Liver (tissue), 9 donors: ENCODE measurements around the gene FRK. TPM values are rescaled to one million over a fixed set of nuclear protein-coding genes. Genes with fewer than 3 reads are reported as not detected.

Experiments
- DNase-seq: peaks from one replicate; pipeline ENCODE4 v3.0.0-alpha.2; 2017; ENCODE audit warnings: low spot score
- H3K27ac ChIP-seq, 2 donors: one replicate each; pipeline ENCODE4 v1.7.0; 2013; ENCODE audit warnings: inconsistent platforms in 2 of 2, low read length in 2 of 2, control low read depth in 1 of 2, low read depth in 1 of 2, mild to moderate bottlenecking in 1 of 2
- H3K27me3 ChIP-seq, 4 donors: one replicate each; pipeline versions ENCODE4 v1.6.1 to v1.7.0; 2013; ENCODE audit warnings: low read length in 3 of 4, inconsistent platforms in 1 of 4, mild to moderate bottlenecking in 1 of 4, moderate library complexity in 1 of 4; ENCODE audit not compliant: control insufficient read depth in 4 of 4, insufficient read depth in 4 of 4
- H3K36me3 ChIP-seq, 4 donors: one replicate each; pipeline versions ENCODE4 v1.6.1 to v1.7.0; 2013; ENCODE audit warnings: low read length in 3 of 4, mild to moderate bottlenecking in 3 of 4, low read depth in 1 of 4, moderate library complexity in 1 of 4; ENCODE audit not compliant: control insufficient read depth in 4 of 4, insufficient read depth in 3 of 4
- H3K4me1 ChIP-seq, 4 donors: one replicate each; pipeline versions ENCODE4 v1.6.1 to v1.7.0; 2013; ENCODE audit warnings: low read length in 3 of 4, mild to moderate bottlenecking in 3 of 4, moderate library complexity in 1 of 4; ENCODE audit not compliant: control insufficient read depth in 4 of 4, insufficient read depth in 4 of 4
- H3K4me3 ChIP-seq, 3 donors: one replicate each; pipeline versions ENCODE4 v1.6.1 to v1.7.0; 2013; ENCODE audit warnings: low read length in 3 of 3, control low read depth in 1 of 3, low read depth in 1 of 3, mild to moderate bottlenecking in 1 of 3
- H3K9ac ChIP-seq, 2 donors: one replicate each; pipeline ENCODE4 v1.7.0; 2013; ENCODE audit warnings: low read length in 2 of 2, mild to moderate bottlenecking in 2 of 2, moderate library complexity in 2 of 2, control low read depth in 1 of 2, low read depth in 1 of 2
- H3K9me3 ChIP-seq, 4 donors: one replicate each; pipeline versions ENCODE4 v1.6.1 to v1.7.0; 2013; ENCODE audit warnings: low read length in 3 of 4; ENCODE audit not compliant: control insufficient read depth in 4 of 4
- CTCF ChIP-seq: fragments of 150-350 bp; IDR thresholded peaks from 2 replicates; pipeline ENCODE4 v1.5.1; 2017; ENCODE audit warnings: improper control_type of control experiment, low read depth, low read length; ENCODE audit not compliant: missing input control
- EGR1 ChIP-seq, 2 donors: IDR thresholded peaks; 2 replicates each; pipeline ENCODE4 v1.6.1; 2016 to 2018; ENCODE audit warnings: antibody characterized with exemption in 2 of 2, low read depth in 2 of 2
- FOXA1 ChIP-seq: IDR thresholded peaks from 2 replicates; pipeline ENCODE4 v1.6.1; 2016; ENCODE audit warnings: antibody characterized with exemption
- FOXA2 ChIP-seq: IDR thresholded peaks from 2 replicates; pipeline ENCODE4 v1.6.1; 2016; ENCODE audit warnings: antibody characterized with exemption
- GABPA ChIP-seq, 2 donors: IDR thresholded peaks in 1 of 2; conservative IDR thresholded peaks in 1 of 2; 2 replicates each; pipeline ENCODE4 v1.6.1; 2016; ENCODE audit warnings: antibody characterized with exemption in 2 of 2, mild to moderate bottlenecking in 1 of 2, moderate library complexity in 1 of 2
- HNF4A ChIP-seq, 2 donors: conservative IDR thresholded peaks; 2 replicates each; pipeline ENCODE4 v1.6.1; 2016; ENCODE audit warnings: antibody characterized with exemption in 2 of 2, mild to moderate bottlenecking in 2 of 2
- HNF4G ChIP-seq: IDR thresholded peaks from 2 replicates; pipeline ENCODE4 v1.6.1; 2016; ENCODE audit warnings: antibody characterized with exemption
- JUND ChIP-seq, 2 donors: IDR thresholded peaks; 2 replicates each; pipeline ENCODE4 v1.6.1; 2016; ENCODE audit warnings: antibody characterized with exemption in 2 of 2
- NR2F2 ChIP-seq: IDR thresholded peaks from 2 replicates; pipeline ENCODE4 v1.6.1; 2016; ENCODE audit warnings: antibody characterized with exemption
- RAD21 ChIP-seq, 2 donors: IDR thresholded peaks; 2 replicates each; pipeline ENCODE4 v1.6.1; 2016; ENCODE audit warnings: antibody characterized with exemption in 2 of 2, mild to moderate bottlenecking in 2 of 2
- RXRA ChIP-seq, 2 donors: IDR thresholded peaks; 2 replicates each; pipeline ENCODE4 v1.6.1; 2017 to 2018; ENCODE audit warnings: antibody characterized with exemption in 2 of 2, mild to moderate bottlenecking in 1 of 2
- SP1 ChIP-seq: IDR thresholded peaks from 2 replicates; pipeline ENCODE4 v1.6.1; 2018; ENCODE audit warnings: antibody characterized with exemption, mild to moderate bottlenecking
- TAF1 ChIP-seq: conservative IDR thresholded peaks from 2 replicates; pipeline ENCODE4 v1.6.1; 2016; ENCODE audit warnings: antibody characterized with exemption, mild to moderate bottlenecking
- YY1 ChIP-seq: IDR thresholded peaks from 2 replicates; pipeline ENCODE4 v1.6.1; 2016; ENCODE audit warnings: antibody characterized with exemption, mild to moderate bottlenecking
- WGBS: extraction: QIAGEN DNeasy Blood & Tissue Kit; methylation state at CpG from one replicate; pipeline ENCODE4 v1.1.7; 2013; 5-methylcytosine and 5-hydroxymethylcytosine counted together
- polyA plus RNA-seq, 2 donors: library from polyadenylated mRNA; stranded (reverse) in 1 of 2; unstranded in 1 of 2; fragments of 200-250 nt in 1 of 2; fragments of >200 nt in 1 of 2; fragmentation: Nextera tagmentation in 1 of 2; extraction: Ambion mirVana in 1 of 2; gene quantifications; one replicate each; pipeline versions ENCODE4 v1.2.1 to v1.2.3, GENCODE V29; 2013 to 2015
- total RNA-seq, 2 donors: library from RNA; depleted of rRNA; stranded (reverse); fragments of >200 nt; gene quantifications; one replicate each; pipeline ENCODE4 v1.2.3, GENCODE V29; 2014
- TF ChIP-seq, protein P1 (sequence below): IDR thresholded peaks from 2 replicates; pipeline ENCODE4 v1.6.1; 2016; ENCODE audit warnings: antibody characterized with exemption, mild to moderate bottlenecking
- TF ChIP-seq, protein P2 (sequence below): IDR thresholded peaks from 2 replicates; pipeline ENCODE4 v1.6.1; 2016; ENCODE audit warnings: antibody characterized with exemption
- TF ChIP-seq, protein P3 (sequence below): IDR thresholded peaks from 2 replicates; pipeline ENCODE4 v1.6.1; 2016; ENCODE audit warnings: antibody characterized with exemption
- TF ChIP-seq, protein P4 (sequence below): IDR thresholded peaks from 2 replicates; pipeline ENCODE4 v1.6.1; 2016; ENCODE audit warnings: antibody characterized with exemption
- donor health status: healthy.
- donor health status: healthy.
- donor health status: healthy.
- donor health status: healthy.
- donor health status: healthy.

FRK gene
- total and polyA plus RNA-seq, 4 donors = 3.6 to 26.8 (median 5.3) TPM

GRCh38 chr6:116064666-116065065 lies 4.0 kb upstream of the FRK start:
- Histone ChIP-seq H3K4me1 (peaks cover 0 to 13% (median 5%) of the 10 kb centered on the region in 4 donors), H3K36me3 (no peaks in the 10 kb centered on the region), H3K4me3 (no peak overlapping the region), H3K27me3 (no peaks in the 10 kb centered on the region), H3K27ac (no peak overlapping the region), H3K9me3 (no peaks in the 10 kb centered on the region), H3K9ac (no peak overlapping the region)
- TF ChIP-seq HNF4A (conservative IDR thresholded peaks at IDR 0.05) (no peak), JUND (IDR thresholded peaks at IDR 0.05) (no peak), HNF4G (no peak), RAD21 (IDR thresholded peaks at IDR 0.05) (no peak), NR2F2 (no peak), EGR1 (IDR thresholded peaks at IDR 0.05; ENCODE audit: low read depth in 2 of 2) (no peak), RXRA (IDR thresholded peaks at IDR 0.05) (no peak), GABPA (IDR thresholded peaks at IDR 0.05 in 1 of 2, conservative IDR thresholded peaks at IDR 0.05 in 1 of 2) (no peak), FOXA2 (no peak), TAF1 (no peak)
- TF ChIP-seq, protein P1, sequence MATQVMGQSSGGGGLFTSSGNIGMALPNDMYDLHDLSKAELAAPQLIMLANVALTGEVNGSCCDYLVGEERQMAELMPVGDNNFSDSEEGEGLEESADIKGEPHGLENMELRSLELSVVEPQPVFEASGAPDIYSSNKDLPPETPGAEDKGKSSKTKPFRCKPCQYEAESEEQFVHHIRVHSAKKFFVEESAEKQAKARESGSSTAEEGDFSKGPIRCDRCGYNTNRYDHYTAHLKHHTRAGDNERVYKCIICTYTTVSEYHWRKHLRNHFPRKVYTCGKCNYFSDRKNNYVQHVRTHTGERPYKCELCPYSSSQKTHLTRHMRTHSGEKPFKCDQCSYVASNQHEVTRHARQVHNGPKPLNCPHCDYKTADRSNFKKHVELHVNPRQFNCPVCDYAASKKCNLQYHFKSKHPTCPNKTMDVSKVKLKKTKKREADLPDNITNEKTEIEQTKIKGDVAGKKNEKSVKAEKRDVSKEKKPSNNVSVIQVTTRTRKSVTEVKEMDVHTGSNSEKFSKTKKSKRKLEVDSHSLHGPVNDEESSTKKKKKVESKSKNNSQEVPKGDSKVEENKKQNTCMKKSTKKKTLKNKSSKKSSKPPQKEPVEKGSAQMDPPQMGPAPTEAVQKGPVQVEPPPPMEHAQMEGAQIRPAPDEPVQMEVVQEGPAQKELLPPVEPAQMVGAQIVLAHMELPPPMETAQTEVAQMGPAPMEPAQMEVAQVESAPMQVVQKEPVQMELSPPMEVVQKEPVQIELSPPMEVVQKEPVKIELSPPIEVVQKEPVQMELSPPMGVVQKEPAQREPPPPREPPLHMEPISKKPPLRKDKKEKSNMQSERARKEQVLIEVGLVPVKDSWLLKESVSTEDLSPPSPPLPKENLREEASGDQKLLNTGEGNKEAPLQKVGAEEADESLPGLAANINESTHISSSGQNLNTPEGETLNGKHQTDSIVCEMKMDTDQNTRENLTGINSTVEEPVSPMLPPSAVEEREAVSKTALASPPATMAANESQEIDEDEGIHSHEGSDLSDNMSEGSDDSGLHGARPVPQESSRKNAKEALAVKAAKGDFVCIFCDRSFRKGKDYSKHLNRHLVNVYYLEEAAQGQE = no peak
- TF ChIP-seq, protein P2, sequence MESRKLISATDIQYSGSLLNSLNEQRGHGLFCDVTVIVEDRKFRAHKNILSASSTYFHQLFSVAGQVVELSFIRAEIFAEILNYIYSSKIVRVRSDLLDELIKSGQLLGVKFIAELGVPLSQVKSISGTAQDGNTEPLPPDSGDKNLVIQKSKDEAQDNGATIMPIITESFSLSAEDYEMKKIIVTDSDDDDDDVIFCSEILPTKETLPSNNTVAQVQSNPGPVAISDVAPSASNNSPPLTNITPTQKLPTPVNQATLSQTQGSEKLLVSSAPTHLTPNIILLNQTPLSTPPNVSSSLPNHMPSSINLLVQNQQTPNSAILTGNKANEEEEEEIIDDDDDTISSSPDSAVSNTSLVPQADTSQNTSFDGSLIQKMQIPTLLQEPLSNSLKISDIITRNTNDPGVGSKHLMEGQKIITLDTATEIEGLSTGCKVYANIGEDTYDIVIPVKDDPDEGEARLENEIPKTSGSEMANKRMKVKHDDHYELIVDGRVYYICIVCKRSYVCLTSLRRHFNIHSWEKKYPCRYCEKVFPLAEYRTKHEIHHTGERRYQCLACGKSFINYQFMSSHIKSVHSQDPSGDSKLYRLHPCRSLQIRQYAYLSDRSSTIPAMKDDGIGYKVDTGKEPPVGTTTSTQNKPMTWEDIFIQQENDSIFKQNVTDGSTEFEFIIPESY = no peak
- TF ChIP-seq, protein P3, sequence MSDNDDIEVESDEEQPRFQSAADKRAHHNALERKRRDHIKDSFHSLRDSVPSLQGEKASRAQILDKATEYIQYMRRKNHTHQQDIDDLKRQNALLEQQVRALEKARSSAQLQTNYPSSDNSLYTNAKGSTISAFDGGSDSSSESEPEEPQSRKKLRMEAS = no peak
- no peak for DNase-seq

DNA sequence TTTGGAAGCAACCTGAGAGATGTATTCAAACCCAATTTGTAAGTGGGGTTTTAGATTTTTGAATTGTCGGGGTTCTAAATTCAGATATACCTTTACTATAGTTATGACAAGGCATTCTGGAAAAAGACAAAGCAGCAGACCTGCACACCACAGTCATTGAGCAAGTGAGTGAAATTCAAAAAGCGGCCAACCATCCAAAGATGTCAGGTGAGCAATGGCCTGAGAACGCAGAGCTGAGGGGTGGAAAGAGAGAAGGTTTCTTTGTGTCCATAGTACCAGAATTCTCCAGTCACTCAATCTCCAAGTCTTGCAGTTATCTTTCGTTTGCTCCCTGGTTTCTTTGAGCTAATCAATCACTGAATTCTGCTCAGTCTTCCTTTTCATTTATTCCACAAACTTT lies 1.8 kb upstream of the FRK start:
- Histone ChIP-seq H3K4me3 (no peak overlapping the region), H3K9ac (no peak overlapping the region), H3K36me3 (no peaks in the 10 kb centered on the region), H3K9me3 (no peaks in the 10 kb centered on the region), H3K4me1 (peaks cover under 1 to 24% (median 9%) of the 10 kb centered on the region in 4 donors), H3K27me3 (no peaks in the 10 kb centered on the region), H3K27ac (no peak overlapping the region)
- TF ChIP-seq RAD21 (IDR thresholded peaks at IDR 0.05) = no peak
- TF ChIP-seq CTCF = no peak
- no peak for TF ChIP-seq HNF4G
- TF ChIP-seq GABPA (IDR thresholded peaks at IDR 0.05 in 1 of 2, conservative IDR thresholded peaks at IDR 0.05 in 1 of 2) = no peak
- no peak for TF ChIP-seq TAF1
- no peak for TF ChIP-seq RXRA (IDR thresholded peaks at IDR 0.05)
- TF ChIP-seq FOXA1 = no peak
- no peak for TF ChIP-seq YY1
- TF ChIP-seq, protein P2 = no peak
- TF ChIP-seq SP1 = no peak
- TF ChIP-seq, protein P1 = no peak
- no peak for TF ChIP-seq NR2F2
- no peak for TF ChIP-seq EGR1 (IDR thresholded peaks at IDR 0.05; ENCODE audit: low read depth in 2 of 2)
- TF ChIP-seq, protein P4, sequence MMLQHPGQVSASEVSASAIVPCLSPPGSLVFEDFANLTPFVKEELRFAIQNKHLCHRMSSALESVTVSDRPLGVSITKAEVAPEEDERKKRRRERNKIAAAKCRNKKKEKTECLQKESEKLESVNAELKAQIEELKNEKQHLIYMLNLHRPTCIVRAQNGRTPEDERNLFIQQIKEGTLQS = no peak
- no peak for TF ChIP-seq HNF4A (conservative IDR thresholded peaks at IDR 0.05)
- WGBS = 95% methylated on average over 4 of the region's 4 CpGs
- no peak for DNase-seq
